ENCODE results near the gene TMEM82.

TMEM82 gene

DNA sequence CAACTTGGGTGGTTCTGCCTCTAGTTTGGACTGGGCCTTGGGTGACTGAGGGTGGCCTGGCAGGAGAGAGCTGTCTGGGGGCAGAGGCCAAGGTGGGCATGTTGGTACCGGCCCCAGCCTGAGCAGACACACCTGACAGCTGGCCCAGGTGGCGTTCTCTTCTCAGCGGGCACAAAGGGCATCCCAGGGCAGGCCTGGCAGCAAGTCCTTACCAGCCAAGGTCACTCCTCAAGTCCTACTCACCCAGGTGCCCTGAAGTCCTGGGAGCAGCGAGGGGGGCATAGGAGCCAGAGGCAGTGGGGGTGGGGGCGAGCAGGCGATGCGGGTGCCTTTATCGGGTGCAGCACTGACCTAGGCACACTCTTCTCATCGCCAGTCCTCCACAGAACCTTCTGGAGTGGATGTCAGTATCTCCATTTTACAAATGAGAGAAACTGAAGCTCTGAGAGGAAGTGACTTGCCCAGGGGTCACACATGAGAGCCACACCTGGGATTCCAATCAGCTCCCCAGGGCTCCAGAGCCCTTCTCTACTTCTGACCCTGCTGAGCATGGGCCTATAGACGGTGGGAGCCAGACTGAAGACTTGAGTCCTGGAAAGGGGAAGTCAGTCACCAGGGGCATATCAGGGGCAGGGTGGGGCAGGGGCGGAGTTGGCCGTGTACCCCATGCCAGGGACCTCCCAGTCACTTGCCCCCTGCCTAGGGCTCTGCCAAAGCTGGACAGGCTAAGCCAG is 6.8 kb upstream of the TMEM82 start:
- DNase-seq (ENCODE audit: low read depth in 2 of 2, low spot score in 1 of 2), result no peak

DNA sequence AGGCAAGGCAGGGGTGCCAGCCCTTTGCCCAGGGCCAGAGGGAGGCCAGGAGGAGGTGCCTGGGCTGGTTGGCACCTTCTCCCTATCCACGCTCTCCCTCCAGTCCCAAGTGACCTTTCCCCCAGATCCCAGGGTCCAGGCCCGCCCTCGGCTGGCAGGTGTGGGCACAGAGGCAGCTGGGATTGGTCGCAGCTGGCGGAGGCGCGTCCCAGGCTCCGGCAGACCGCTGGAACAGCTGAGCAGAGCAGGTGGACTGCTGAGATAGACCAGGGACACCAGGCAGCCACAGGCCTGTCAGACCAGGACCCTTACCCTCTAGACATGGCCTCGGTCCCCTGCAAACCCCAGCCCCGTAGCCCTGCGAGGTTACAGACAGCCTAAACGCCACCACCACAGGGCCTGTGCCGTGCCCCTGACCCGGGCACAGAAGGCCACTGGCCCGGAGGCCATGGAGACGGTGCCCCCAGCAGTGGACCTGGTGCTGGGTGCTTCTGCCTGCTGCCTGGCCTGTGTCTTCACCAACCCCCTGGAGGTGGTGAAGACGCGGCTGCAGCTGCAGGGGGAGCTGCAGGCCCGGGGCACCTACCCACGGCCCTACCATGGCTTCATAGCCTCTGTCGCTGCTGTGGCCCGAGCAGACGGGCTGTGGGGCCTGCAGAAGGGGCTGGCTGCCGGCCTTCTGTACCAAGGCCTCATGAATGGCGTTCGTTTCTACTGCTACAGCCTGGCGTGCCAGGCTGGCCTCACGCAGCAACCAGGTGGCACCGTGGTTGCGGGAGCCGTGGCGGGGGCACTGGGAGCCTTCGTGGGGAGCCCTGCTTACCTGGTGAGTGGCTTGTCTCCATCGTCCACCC is 6.0 kb upstream of the TMEM82 start, which contains the start of gene SLC25A34:
Gene SLC25A34 (plus strand): TSS at position 221 of the 854 bp plus-strand sequence. CDS start 228 bp downstream, at position 449.
- no peak for DNase-seq (ENCODE audit: low read depth in 2 of 2, low spot score in 1 of 2)

DNA sequence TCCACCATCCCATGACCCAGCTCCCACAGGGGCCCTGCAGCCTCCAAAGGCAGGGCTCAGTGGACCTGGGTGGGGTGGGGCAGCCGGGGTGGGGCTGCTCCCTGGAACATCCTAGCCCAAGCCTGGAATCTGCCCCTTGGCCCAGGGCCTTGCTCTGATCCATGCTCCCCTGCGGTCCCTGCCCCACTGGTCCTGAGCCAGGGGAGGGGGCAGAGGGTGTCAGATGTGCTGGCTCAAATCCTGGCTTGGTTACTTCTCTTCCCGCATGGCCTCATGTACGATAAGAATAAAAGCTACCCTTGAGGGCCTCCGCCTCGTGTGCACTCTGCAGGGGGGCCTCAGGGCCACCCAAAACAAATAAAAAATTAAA is 5.4 kb upstream of the TMEM82 start:
- DNase-seq (ENCODE audit: low read depth in 2 of 2, low spot score in 1 of 2), result no peak

DNA sequence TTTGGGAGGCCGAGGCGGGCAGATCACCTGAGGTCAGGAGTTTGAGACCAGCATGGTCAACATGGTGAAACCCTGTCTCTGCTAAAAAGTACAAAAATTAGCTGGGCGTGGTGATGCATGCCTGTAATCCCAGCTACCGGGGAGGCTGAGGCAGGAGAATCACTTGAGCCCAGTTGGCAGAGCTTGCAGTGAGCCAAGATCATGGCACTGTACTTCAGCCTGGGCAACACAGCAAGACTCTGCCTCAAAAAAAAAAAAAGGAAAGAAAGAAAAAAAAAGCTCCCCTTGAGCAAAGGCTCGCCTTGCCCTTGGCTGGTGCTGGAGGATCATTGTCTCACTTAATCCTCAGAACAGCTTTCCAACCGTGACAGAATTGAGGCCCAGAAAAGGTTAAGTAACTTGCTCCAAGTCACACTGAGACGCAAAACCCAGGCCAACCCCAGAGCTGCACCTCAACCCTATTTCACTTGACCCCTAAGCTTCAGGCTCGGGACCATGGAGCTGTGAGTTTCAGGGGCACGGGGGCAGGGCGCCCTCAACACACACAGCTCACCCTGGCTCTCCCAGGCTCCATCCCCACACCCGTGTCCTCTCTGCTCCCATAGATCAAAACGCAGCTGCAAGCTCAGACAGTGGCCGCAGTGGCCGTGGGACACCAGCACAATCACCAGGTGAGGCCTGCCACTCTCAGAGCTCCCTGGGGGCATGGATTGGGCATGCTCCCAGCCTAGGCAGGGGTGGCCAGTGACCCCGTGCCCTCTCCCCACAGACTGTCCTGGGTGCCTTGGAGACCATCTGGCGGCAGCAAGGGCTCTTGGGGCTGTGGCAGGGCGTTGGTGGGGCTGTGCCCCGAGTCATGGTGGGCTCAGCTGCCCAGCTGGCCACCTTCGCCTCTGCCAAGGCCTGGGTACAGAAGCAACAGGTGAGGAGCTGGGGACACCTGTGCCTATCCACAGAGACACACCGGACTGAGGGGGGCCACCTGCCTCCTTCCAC is 4.7 kb upstream of the TMEM82 start:
- no peak for DNase-seq (ENCODE audit: low read depth in 2 of 2, low spot score in 1 of 2)

DNA sequence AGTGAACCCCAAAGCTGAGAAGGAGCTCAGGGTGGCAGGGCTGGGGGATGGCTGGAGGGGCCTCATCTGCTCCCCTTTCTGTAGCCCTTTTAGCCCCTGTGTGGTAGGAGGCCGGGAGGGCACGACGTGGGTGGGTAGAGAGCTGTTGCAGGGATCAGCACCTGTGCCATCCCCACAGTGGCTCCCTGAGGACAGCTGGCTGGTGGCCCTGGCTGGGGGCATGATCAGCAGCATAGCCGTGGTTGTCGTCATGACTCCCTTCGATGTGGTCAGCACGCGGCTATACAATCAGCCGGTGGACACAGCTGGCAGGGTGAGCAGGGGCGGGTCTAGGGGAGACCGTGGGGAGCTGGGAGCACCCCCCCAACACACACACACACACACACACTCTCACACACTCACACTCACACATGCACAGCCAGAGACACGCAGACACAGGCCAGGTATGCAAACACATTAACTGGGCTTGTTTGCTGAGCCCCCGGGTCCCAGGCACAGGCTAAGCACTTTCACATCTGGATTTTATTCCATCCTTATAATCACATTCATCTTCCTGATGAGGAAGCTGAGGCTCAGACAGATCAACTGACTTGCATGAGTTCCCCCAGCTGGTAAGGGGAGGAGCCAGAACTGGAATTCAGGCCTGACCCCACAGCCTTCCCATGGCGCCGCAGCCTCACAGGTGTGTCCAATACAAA is 3.7 kb upstream of the TMEM82 start:
- no peak for DNase-seq (ENCODE audit: low read depth in 2 of 2, low spot score in 1 of 2)

DNA sequence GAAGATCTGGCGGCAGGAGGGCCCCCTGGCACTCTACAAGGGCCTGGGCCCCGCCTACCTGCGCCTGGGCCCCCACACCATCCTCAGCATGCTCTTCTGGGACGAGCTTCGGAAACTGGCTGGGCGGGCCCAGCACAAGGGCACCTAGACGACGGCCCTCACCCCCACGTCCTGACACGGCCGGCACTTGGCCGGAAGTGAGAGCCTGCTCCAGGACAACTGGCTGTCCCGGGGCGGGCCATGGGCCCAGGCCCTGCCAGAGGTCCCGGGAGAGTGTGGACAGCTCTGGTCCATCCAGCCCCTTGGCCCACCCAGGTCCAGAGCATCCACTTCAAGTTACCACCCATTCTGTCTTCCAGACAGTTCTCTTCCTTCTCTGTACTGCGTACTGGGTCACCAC is 3.0 kb upstream of the TMEM82 start:
- DNase-seq (ENCODE audit: low read depth in 2 of 2, low spot score in 1 of 2), result no peak

DNA sequence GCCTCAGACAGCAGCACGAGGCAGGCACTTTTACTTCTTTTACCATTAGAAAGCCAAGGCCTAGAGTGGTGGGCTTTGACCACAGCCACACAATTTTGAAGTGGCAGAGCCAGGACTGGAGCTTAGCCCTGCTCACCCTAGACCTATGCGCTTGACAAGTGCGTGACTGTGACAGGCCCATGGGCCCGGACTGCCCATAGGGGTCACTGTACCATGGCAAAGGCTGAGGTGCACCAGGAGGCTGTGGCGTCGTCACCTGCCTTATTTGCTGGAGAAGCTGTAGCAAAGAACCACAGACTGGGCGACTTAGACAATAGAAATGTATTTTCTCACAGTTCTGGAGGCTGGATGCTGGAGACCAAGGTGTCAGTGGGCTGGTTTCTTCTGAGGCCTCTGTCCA is 2.6 kb upstream of the TMEM82 start:
- no peak for DNase-seq (ENCODE audit: low read depth in 2 of 2, low spot score in 1 of 2)

DNA sequence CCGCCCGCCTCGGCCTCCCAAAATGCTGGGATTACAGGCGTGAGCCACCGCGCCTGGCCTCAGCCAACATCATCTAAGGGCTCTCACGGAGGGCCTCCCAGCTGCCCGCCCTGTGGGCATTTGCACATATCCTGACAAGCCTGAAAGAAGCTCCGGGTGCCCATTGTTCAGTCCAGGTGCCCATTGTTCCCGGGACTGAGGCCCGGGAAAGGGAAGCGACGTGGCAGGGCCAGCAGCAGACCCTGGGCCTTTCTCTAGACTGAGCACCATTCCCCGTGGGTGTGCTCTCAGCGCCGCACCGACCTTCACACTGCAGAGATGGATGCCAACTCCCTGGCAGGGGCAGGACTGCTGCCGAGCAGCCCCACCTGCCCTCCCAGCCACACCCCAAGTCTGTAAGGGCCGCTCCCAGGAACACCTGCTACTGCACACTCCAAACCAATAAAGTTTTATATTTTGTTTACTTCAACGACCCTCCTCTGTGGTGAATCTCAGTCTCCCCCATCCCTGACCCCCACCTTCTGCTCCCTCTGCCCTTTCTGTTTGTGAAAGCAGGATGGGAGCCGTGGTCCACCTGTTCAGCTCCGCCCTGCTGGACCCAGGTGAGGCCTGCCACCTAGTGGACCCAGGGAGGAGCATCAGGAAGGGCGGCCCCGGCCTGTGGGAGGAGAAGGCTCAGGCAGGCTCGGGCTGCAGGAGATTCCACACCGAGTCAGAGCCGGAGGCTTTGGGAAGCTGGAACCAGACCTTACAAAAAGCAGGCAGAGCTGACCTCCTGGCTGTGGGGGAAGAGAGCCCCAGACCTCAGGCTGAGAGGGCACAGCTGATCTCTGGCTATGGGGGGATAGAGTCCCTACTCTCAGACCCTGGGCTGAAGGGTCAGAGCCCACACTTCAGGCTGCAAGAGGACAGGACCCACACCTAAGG is 1.1 kb upstream of the TMEM82 start:
- peak; percentile 11 to 32 for DNase-seq (ENCODE audit: low read depth in 2 of 2, low spot score in 1 of 2)

DNA sequence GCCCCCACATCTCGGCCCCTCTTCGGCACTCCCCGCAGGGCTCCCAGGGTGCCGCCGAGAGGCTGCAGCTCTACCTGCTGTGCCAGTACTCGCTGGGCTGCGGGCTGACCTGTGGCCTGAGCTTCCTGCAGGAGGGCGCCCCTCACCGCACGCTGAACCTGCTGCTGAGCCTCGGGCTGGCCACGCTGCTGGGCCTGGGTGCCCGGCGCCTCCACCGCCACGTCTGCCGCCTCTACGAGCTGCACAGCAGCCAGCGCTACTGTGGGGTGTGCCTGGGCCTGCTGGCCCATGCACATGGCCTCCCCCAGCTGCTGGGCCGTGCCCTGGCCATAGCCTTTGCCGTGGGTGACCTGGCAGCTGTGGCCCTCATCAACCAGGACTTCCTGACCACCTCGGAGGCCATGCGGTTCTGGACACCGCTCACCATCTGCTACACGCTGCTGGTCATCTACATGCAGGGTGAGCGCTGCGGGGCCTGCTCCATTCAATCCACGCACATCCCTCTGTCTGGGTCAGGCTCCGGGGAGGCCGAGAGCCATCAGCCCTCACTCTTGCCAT is 1.9 kb downstream of the TMEM82 start:
- no peak for DNase-seq (ENCODE audit: low read depth in 2 of 2, low spot score in 1 of 2)

DNA sequence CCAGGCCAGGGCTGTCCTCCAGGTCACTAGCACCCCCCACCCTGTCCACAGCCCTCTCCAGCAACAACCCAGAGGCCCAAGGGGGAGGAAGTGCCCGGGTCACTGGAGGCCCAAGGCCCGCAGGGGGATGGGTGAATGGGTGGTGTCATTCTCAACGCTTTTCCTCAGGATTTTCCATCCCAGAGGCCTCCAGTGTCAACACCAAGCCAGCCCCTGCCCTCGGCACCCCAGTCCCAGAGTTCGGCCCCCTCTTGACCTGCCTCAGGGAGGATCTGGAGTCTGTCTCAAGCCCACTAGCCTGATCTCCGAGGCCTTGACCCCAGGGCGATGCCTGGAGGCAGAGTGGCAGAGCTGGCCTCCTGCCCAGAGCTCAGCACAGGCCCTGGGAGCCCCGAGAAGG is 5.1 kb downstream of the TMEM82 start:
- no peak for DNase-seq (ENCODE audit: low read depth in 2 of 2, low spot score in 1 of 2)

DNA sequence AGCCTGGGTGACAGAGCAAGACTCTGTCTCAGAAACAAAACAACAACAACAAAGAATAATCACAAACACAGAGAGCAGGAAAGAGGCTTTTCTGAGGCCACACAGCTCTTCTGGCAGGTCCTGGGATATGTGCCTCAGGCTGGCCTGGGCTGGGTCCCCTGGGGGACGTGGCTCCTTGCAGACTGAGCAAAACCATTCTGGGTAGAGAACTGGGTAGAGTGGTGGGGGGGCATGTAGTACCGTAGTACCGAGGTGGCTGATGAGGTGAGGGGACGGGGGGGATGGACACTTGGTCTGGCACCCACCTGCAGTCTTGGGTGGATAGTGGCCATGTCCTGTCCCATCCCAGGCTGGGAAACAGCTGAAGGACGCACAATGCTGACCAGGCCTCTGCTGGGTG is 6.0 kb downstream of the TMEM82 start:
- DNase-seq (ENCODE audit: low read depth in 2 of 2, low spot score in 1 of 2), result no peak

DNA sequence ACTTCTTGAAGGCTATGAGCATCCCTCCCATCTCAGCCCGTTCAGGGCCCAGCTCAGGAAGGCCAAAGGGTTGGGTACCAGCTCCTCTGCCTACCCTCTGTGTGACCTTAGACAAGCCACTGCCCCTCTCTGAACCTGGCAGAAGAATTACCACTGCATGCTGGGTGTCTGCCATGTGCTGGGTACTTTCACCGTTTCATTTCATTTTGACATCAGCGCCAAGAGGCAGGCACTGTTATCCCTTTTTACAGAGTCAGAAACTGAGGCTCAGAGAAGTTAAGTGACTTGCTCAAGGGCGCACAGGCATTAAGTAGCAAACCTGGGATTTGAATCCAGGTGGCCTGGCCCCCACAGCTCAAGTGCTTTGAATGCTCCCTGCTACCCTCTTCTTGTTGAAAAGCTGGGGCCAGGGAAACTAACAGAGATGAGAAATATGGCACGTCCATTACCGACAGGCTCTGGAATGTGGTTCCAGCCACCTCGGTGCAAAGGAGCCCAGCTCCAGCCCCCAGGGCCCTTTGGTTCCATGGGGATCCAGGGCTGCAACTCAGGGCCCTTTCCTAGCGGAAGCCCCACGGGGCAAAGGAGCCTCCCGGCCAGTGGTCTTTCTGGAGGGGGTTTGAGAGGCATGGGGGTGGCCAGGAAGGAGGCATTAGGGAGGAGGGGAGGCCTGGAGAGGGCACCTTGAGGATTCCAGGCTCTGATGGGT is 6.5 kb downstream of the TMEM82 start:
- DNase-seq (ENCODE audit: low read depth in 2 of 2, low spot score in 1 of 2), result no peak

DNA sequence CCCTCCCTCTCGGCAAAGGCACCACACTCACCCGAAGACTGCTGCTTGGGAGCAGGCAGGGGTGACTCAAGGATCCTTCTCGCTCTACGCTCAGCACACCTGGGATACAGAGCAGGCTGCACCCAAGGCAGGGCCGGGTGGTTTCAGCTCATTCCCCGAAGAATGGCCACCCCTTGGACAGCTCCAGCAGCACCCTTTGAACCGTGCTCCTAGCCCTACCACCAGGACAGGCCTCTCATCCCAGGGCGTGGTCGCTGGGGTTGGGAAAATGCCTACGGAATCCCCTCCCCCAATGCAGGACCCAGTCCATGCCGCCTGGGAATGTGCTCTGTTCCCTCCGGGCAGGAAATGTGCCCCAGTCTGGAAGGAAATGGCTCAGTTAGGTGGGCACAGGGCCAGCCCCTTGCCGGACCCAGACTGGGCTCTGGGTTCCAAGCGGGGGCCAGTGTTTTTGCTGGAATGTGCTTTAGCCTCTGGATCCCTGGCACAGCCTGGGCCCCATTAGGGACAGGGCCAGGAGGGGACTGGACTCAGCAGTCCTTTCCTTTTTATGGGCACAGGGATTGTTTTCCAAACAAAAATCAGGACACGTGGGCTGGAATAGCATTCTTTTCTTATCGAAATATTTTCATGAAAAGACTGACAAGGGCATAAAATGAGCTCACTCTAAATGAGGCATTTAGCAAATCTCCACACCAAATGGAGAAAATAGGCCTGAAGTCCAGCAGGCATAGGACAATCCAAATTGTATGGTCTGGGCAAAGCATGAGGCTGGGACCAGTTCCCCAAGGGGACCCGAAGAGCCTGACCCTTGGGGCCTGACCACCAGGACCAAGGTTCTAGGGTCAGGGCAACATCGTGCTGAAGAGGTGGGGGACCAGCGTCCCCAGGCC is 7.3 kb downstream of the TMEM82 start:
- no peak for DNase-seq (ENCODE audit: low read depth in 2 of 2, low spot score in 1 of 2)

DNA sequence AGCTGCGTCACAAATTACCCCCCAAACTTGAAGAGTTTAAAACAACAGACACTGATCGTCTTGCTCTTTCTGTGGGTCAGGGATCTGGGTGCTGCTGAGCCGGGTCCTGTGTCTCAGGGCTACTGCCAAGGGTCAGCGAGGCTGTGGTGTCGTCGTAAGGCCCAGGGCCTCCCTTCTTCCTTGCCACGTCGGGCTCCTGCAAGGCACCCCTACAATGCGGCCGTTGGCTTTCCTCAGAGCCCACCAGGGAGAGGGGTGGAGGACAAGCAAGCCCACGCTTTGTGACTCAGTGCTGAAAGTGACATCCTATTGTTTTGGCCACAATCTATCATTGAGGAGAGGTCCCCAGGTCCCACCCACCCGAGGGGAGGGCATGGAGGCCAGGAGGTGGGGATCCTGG is 8.6 kb downstream of the TMEM82 start:
- no peak for DNase-seq (ENCODE audit: low read depth in 2 of 2, low spot score in 1 of 2)

DNA sequence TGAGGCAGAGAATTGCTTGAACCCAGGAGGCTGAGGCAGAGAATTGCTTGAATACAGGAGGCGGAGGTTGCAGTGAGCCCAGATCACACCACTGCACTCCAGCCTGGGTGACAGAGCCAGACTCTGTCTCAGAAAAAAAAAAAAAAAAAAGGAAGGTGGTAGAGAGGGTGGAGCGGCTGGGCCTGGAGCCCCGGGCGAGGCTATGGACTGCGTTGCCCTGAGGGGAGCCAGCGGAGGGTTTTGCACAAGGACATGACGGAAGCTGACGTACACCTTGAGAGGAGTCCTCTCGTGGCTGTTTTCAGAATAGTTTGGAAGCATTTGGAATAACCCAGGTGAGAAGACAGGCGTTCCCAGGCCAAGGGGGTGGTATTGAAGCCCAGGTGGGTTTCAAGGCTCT is 9.4 kb downstream of the TMEM82 start:
- no peak for DNase-seq (ENCODE audit: low read depth in 2 of 2, low spot score in 1 of 2)

DNA sequence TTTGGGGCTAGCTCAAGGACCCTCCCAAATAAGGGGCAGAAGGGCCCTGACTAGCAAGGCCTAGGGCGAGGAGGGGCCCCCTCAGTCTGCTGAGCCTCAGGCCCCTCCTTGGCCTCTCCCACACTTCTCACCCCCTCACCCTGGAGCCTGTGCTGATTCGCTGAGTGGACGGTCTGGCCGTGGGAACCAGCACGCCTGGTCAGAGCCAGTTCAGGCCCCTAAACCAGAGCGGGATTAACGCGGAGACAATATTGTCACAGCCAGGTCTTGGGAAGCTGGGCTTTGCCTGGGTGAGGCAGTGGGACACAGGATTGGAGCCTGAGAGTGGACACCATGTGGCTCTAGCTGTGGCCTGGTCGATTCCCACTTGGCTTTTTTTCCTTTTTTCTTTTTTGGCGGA is 11.5 kb downstream of the TMEM82 start:
- DNase-seq (ENCODE audit: low read depth in 2 of 2, low spot score in 1 of 2), result no peak

DNA sequence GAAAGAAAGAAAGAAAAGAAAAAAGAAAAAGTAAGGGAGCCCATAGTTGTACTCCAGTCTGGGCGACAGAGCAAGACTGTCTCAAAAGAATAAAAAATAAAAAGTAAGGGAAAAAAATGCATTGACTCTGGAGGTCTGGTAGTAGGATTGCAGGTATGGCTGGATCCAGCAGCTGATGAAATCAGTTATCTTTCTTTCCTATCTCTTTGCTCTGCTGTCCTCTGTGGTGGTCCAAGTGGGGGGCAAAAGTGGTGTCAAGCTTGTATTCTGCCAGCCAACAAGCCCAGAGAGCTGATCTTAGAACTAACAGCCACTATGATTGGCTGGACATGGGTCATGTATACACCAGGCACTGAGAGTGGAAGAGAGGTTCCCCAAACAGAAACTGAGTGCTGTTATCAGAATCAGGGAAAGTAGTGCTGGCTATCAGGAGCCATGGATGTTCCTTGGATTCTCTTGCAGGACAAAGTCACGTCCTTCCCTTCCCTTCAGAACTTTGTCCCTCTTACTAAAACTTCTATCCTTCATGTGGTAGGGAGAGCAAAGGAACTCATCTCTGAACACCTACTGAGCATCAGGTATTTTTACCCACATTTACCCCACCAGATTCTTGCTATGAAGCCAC is 12.8 kb downstream of the TMEM82 start:
- DNase-seq (ENCODE audit: low read depth in 2 of 2, low spot score in 1 of 2), result no peak

Data from stimulated activated CD8-positive, alpha-beta memory T cell treated with anti-CD3 and anti-CD28 coated beads, Interleukin-4, amount 100 ng/mL, for 1 hour (primary cell).